Fibroblast of lung (primary cell): ENCODE results near the gene SNRPA.

Experiments
- EZH2 ChIP-seq: IDR thresholded peaks from 2 replicates; pipeline ENCODE4 v1.5.1; 2012; ENCODE audit warnings: low read length, control low read depth, mild to moderate bottlenecking; ENCODE audit errors: missing control alignments
- TF ChIP-seq, protein P1 (sequence below), 2 donors: IDR thresholded peaks in 1 of 2; conservative IDR thresholded peaks in 1 of 2; 1 replicate in 1 of 2; 2 replicates in 1 of 2; pipeline ENCODE4 v1.5.1; 2011 to 2012; ENCODE audit warnings: low read length in 2 of 2, control low read depth in 1 of 2, inconsistent platforms in 1 of 2, low read depth in 1 of 2, mild to moderate bottlenecking in 1 of 2

DNA sequence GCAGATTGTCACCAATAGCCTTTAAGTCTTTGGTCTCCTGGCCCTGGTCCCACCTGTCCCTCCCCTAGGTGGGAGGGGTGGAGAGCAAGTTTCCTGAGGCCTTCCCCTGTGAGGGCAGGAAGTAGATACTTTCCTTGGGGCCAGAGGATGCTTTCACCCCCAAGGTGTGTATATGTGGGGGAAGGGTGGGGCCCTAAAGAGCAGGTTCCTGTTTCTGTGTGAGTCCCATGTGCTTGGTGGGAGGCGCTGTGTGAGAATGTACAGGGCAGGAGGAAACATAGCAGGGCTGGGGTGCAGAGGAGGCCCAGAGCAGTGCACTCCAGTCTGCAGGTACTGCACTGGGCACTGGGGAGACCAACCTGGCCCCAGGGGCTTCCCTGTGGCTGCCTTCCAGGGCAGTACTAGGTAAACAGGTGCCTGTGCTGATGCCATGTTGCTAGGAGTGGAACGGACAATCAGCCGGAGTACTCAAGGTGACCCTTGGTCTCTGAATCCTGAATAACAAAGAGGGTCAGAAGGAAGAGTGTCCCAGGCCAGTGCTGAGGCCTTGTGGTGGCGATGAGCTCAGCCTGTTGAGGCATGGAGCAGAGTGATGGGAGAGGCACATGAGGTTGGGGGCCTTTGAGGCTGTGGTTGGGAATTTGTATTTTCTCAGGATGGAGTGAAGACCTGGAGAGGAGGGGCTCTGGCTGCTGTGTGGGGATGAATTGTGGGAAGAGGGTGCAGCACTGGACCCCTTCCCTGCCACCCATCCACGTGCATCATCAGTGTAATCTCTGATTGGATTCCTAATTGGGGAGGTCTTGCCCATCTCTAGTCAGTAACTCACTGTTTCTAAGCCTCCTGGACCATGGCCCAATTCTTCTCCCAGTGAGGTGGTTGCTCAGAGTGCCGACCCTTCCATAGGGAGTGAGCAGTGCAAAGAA, 53.1 kb downstream of the SNRPA start:
- TF ChIP-seq, protein P1, sequence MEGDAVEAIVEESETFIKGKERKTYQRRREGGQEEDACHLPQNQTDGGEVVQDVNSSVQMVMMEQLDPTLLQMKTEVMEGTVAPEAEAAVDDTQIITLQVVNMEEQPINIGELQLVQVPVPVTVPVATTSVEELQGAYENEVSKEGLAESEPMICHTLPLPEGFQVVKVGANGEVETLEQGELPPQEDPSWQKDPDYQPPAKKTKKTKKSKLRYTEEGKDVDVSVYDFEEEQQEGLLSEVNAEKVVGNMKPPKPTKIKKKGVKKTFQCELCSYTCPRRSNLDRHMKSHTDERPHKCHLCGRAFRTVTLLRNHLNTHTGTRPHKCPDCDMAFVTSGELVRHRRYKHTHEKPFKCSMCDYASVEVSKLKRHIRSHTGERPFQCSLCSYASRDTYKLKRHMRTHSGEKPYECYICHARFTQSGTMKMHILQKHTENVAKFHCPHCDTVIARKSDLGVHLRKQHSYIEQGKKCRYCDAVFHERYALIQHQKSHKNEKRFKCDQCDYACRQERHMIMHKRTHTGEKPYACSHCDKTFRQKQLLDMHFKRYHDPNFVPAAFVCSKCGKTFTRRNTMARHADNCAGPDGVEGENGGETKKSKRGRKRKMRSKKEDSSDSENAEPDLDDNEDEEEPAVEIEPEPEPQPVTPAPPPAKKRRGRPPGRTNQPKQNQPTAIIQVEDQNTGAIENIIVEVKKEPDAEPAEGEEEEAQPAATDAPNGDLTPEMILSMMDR (conservative IDR thresholded peaks at IDR 0.05 in 1 of 2, IDR thresholded peaks at IDR 0.05 in 1 of 2; ENCODE audit: low read depth in 1 of 2, low read length in 2 of 2): no peak
- TF ChIP-seq EZH2: no peak
